Gastrocnemius medialis (tissue), 4 donors: Measurements from ENCODE around the gene SVEP1. TPM values are rescaled to one million over a fixed set of nuclear protein-coding genes. Genes with fewer than 3 reads are reported as not detected.
"Not testable (repeated sequence)": the region's sequence is repeated elsewhere in the genome, so short reads cannot be mapped to it uniquely, and the experiment has no call there.

Experiments
- ATAC-seq, 2 donors: fragments of 150-250 bp; one replicate each; pipeline ENCODE4 v1.9.1; 2016
- DNase-seq, 2 donors: peaks; one replicate each; pipeline ENCODE4 v3.0.0-alpha.2; 2019
- H3K27ac ChIP-seq, 4 donors: fragments of 200-600 bp; sonication (generic); 1 replicate in 1 of 4; 2 replicates in 3 of 4; pipeline ENCODE4 v1.5.1; 2016 to 2018; ENCODE audit warnings: mild to moderate bottlenecking in 2 of 4, moderate library complexity in 1 of 4
- H3K27me3 ChIP-seq, 3 donors: fragments of 200-600 bp; sonication (generic) in 2 of 3; 1 replicate in 1 of 3; 2 replicates in 2 of 3; pipeline versions ENCODE4 v1.5.1 to v1.6.0; 2016 to 2019; ENCODE audit warnings: mild to moderate bottlenecking in 1 of 3, moderate library complexity in 1 of 3
- H3K36me3 ChIP-seq, 2 donors: fragments of 200-600 bp; sonication (generic) in 1 of 2; one replicate each; pipeline ENCODE4 v1.5.1; 2017 to 2018
- H3K4me1 ChIP-seq, 2 donors: fragments of 200-600 bp; sonication (generic) in 1 of 2; one replicate each; pipeline ENCODE4 v1.5.1; 2016 to 2017; ENCODE audit warnings: mild to moderate bottlenecking in 2 of 2
- H3K4me3 ChIP-seq, 4 donors: fragments of 200-600 bp; sonication (generic) in 3 of 4; 1 replicate in 1 of 4; 2 replicates in 3 of 4; pipeline ENCODE4 v1.5.1; 2016 to 2019; ENCODE audit warnings: mild to moderate bottlenecking in 2 of 4
- H3K9me3 ChIP-seq, 3 donors: fragments of 200-600 bp; sonication (generic) in 2 of 3; 1 replicate in 1 of 3; 2 replicates in 2 of 3; pipeline ENCODE4 v1.5.1; 2016 to 2019
- POLR2A ChIP-seq, 2 donors: fragments of 450-650 bp; IDR thresholded peaks; one replicate each; pipeline ENCODE4 v1.6.1; 2017; ENCODE audit warnings: antibody characterized with exemption in 2 of 2, mild to moderate bottlenecking in 2 of 2, moderate library complexity in 2 of 2
- in situ Hi-C, 4 donors: fragments of 200-750 bp; cut with MboI; loops; one replicate each; pipeline versions ENCODE4 v1.15.0 to v1.8.0; 2017; ENCODE audit warnings: low sequenced_read_pairs in 4 of 4
- intact Hi-C: fragments of 100-400 bp; cut with DNase I; formaldehyde crosslinking; loops from one replicate; pipeline ENCODE4 v1.15.1; 2023; ENCODE audit warnings: low total_unique reads
- total RNA-seq, 4 donors: library from RNA; depleted of rRNA; stranded (reverse); fragments of >200 nt; gene quantifications; one replicate each; pipeline versions ENCODE4 v1.1.0 to v1.2.3, GENCODE V29; 2016
- TF ChIP-seq, protein P1 (sequence below), 5 experiments: fragments of 450-650 bp in 3 of 5; fragments of 200-600 bp in 2 of 5; sonication (generic) in 2 of 5; IDR thresholded peaks in 4 of 5; conservative IDR thresholded peaks in 1 of 5; 1 replicate in 4 of 5; 2 replicates in 1 of 5; pipeline ENCODE4 v1.5.1; 2016 to 2019; ENCODE audit warnings: antibody characterized with exemption in 5 of 5, mild to moderate bottlenecking in 3 of 5, moderate library complexity in 3 of 5

SVEP1 gene
- total RNA-seq, 4 donors from 2014 or later: 3.8 to 10.3 (median 6.5) TPM

DNA sequence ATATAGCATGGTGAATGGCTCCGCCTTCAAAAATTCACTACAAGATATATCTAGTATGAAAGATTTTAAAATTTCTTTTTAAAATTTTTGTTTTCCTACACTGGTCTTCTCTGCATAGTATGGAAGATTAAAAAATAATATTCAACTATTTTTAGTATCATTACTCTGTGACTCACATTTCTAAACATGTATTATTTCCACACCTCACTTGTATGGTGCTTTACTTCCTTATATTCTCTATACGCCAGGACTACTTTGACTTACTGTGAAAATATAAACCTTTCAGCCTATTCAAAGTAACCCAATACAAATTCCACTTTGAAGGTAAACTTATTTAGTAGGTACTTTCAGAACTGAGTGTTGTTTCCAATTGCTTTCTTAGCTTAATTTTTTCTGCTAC lies 215.1 kb downstream of the SVEP1 start:
- Histone ChIP-seq H3K27ac (no peak overlapping the region), H3K4me3 (no peak overlapping the region), H3K27me3 (no peaks in the 10 kb centered on the region), H3K4me1 (no peaks in the 10 kb centered on the region), H3K9me3 (no peaks in the 10 kb centered on the region), H3K36me3 (no peaks in the 10 kb centered on the region)
- intact Hi-C loops: no loop called here
- in situ Hi-C loops: no loop called here
- no peak for ATAC-seq
- DNase-seq: no peak
- no peak for TF ChIP-seq POLR2A (IDR thresholded peaks at IDR 0.05)
- TF ChIP-seq, protein P1, sequence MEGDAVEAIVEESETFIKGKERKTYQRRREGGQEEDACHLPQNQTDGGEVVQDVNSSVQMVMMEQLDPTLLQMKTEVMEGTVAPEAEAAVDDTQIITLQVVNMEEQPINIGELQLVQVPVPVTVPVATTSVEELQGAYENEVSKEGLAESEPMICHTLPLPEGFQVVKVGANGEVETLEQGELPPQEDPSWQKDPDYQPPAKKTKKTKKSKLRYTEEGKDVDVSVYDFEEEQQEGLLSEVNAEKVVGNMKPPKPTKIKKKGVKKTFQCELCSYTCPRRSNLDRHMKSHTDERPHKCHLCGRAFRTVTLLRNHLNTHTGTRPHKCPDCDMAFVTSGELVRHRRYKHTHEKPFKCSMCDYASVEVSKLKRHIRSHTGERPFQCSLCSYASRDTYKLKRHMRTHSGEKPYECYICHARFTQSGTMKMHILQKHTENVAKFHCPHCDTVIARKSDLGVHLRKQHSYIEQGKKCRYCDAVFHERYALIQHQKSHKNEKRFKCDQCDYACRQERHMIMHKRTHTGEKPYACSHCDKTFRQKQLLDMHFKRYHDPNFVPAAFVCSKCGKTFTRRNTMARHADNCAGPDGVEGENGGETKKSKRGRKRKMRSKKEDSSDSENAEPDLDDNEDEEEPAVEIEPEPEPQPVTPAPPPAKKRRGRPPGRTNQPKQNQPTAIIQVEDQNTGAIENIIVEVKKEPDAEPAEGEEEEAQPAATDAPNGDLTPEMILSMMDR (IDR thresholded peaks at IDR 0.05 in 4 of 5, conservative IDR thresholded peaks at IDR 0.05 in 1 of 5): no peak

DNA sequence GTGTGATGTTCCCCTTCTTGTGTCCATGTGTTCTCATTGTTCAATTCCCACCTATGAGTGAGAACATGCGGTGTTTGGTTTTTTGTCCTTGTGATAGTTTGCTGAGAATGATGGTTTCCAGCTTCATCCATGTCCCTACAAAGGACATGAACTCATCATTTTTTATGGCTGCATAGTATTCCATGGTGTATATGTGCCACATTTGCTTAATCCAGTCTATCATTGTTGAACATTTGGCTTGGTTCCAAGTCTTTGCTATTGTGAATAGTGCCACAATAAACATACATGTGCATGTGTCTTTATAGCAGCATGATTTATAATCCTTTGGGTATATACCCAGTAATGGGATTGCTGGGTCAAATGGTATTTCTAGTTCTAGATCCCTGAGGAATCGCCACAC lies 220.5 kb downstream of the SVEP1 start:
- intact Hi-C loops: not testable (repeated sequence)

DNA sequence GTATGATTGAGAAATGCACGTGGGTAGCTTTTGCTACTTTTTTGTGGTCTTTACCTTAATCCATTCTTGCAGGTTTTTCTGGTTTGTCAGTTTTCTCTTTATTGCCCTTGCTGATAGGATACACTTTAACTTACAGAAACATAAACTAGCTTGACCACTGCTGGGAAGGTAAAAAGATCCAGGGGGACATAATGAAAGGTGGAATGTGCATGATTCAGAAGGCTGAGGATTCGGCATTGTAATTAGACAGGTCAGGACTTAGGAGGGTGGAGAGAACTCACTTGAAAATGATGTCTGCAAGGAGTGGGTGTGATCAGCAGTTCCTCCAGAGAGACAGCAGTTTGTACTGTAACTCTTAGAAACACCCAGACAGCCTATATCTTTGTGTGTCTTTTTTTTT lies 222.0 kb downstream of the SVEP1 start:
- Histone ChIP-seq H3K27ac (no peak overlapping the region), H3K4me3 (no peak overlapping the region), H3K27me3 (no peaks in the 10 kb centered on the region), H3K36me3 (no peaks in the 10 kb centered on the region), H3K9me3 (no peaks in the 10 kb centered on the region), H3K4me1 (no peaks in the 10 kb centered on the region)
- no peak for TF ChIP-seq POLR2A (IDR thresholded peaks at IDR 0.05)
- TF ChIP-seq, protein P1 (IDR thresholded peaks at IDR 0.05 in 4 of 5, conservative IDR thresholded peaks at IDR 0.05 in 1 of 5): no peak
- DNase-seq (no peak), ATAC-seq (no peak)
- in situ Hi-C loops: no loop called here
- intact Hi-C loops: no loop called here

More for the DNA sequence above, 220.5 kb downstream of the SVEP1 start:
- H3K4me1 ChIP-seq, H3K4me3 ChIP-seq, H3K27me3 ChIP-seq, ATAC-seq, H3K27ac ChIP-seq, H3K9me3 ChIP-seq, H3K36me3 ChIP-seq, in situ Hi-C loops, DNase-seq: not testable (repeated sequence)

DNA sequence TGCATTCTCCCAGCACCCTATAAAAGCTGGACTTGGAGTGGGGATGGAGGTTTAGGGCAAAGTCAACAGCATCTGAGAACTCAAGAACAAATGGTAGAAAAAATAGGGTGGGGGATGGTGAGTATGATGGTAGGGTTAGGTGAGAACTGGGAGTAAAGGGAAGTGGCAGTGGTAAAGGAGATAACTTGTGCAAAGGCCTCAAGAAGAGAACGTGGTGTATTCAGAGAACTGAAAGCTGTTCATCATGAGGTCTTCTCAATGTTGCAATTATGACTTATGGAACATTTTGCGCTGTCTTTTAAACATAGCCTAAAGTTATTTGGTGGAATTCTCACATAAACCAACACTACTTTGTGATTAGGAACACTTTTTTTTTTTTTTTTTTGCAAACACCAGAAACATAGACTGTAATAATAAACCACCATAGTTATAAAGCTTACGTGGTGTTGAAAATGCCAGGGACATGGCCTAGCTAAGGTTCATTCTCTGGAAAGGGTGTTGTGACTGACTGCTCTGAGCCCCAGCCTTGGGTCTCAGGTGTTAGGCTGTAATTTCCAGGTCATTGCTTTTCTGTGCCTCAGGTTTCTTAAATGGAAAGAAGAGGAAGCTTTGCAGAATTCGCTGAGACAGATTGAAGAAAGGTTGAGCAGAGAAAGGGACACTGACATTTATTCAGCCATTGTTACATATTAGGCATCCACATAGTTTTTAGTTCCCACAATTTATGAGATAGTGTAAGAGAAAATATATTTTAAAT lies 222.7 kb downstream of the SVEP1 start:
- Histone ChIP-seq H3K27ac (no peak overlapping the region), H3K4me1 (no peaks in the 10 kb centered on the region), H3K9me3 (no peaks in the 10 kb centered on the region), H3K4me3 (no peak overlapping the region), H3K27me3 (no peaks in the 10 kb centered on the region), H3K36me3 (no peaks in the 10 kb centered on the region)
- TF ChIP-seq, protein P1 (IDR thresholded peaks at IDR 0.05 in 4 of 5, conservative IDR thresholded peaks at IDR 0.05 in 1 of 5): no peak
- TF ChIP-seq POLR2A (IDR thresholded peaks at IDR 0.05): no peak
- in situ Hi-C loops (no loop called here), intact Hi-C loops (no loop called here)
- DNase-seq (no peak), ATAC-seq (no peak)

DNA sequence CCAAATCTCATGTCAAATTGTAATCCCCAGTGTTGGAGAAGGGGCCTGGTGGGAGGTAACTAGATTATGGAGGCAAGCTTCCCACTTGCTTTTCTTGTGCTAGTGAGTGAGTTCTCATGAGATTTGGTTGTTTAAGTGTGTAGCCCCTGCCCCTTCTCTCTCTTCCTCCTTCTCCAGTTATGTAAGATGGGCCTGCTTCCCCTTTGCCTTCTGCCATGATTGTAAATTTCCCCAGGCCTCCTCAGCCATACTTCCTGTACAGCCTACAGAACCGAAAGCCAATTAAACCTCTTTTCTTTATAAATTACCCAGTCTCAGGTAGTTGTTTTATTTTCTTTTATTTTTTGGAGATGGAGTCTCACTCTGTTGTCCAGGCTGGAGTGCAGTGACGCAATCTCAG lies 223.6 kb downstream of the SVEP1 start:
- Histone ChIP-seq H3K4me3 (no peak overlapping the region), H3K4me1 (no peaks in the 10 kb centered on the region), H3K27ac (no peak overlapping the region), H3K36me3 (no peaks in the 10 kb centered on the region), H3K27me3 (no peaks in the 10 kb centered on the region), H3K9me3 (no peaks in the 10 kb centered on the region)
- TF ChIP-seq, protein P1 (IDR thresholded peaks at IDR 0.05 in 4 of 5, conservative IDR thresholded peaks at IDR 0.05 in 1 of 5): no peak
- no peak for TF ChIP-seq POLR2A (IDR thresholded peaks at IDR 0.05)
- no peak for ATAC-seq
- in situ Hi-C loops: no loop called here
- intact Hi-C loops: no loop called here
- DNase-seq: no peak
